A673 (cell line): ENCODE measurements around the gene SAP30L. TPM values are rescaled to one million over a fixed set of nuclear protein-coding genes. Genes with fewer than 3 reads are reported as not detected.

Experiments used
- Bru-seq: library from RNA; stranded (reverse); fragments of 400-500 nt; gene quantifications from one replicate; lab custom pipeline; 2021; lab: Mats Ljungman, UMichigan
- BruChase-seq, 2 experiments: library from RNA; stranded (reverse); fragments of 400-500 nt; gene quantifications; one replicate each; lab custom pipeline; 2021; lab: Mats Ljungman, UMichigan
- BruUV-seq: library from RNA; stranded (reverse); fragments of 400-500 nt; replicated peaks from 2 replicates; lab custom pipeline; 2021; lab: Mats Ljungman, UMichigan
- CTCF ChIA-PET: fragments of 300-600 bp; sonication (Branson Sonifier 250); formaldehyde crosslinking; loops from one replicate; lab custom pipeline; 2022; ENCODE audit warnings: antibody characterized with exemption; lab: Charles Lee
- POLR2A ChIA-PET: fragments of 300-600 bp; sonication (Branson Sonifier 250); formaldehyde crosslinking; loops from one replicate; lab custom pipeline; 2022; ENCODE audit warnings: antibody characterized with exemption; ENCODE audit not compliant: low non-redundant PET; lab: Charles Lee
- DNase-seq: peaks from one replicate; pipeline ENCODE4 v3.0.0-alpha.2; 2015; ENCODE audit warnings: low spot score
- H3K27ac ChIP-seq: fragments of 200-600 bp; sonication (generic); 2 replicates; pipeline ENCODE4 v1.5.1; 2016; ENCODE audit warnings: mixed run types, low read depth, mild to moderate bottlenecking, mixed read lengths, antibody characterized with exemption, low read length; ENCODE audit not compliant: poor library complexity, severe bottlenecking
- H3K27me3 ChIP-seq: fragments of 200-600 bp; sonication (generic); replicated peaks from 2 replicates; pipeline ENCODE4 v1.6.1; 2017; ENCODE audit warnings: mixed run types, low read depth, mild to moderate bottlenecking, mixed read lengths, antibody characterized with exemption, low read length; ENCODE audit not compliant: insufficient read depth, poor library complexity
- H3K36me3 ChIP-seq: fragments of 200-600 bp; sonication (generic); 2 replicates; pipeline ENCODE4 v1.6.1; 2016; ENCODE audit warnings: mixed run types, mild to moderate bottlenecking, mixed read lengths, antibody characterized with exemption, low read length; ENCODE audit not compliant: insufficient read depth, poor library complexity, severe bottlenecking
- H3K4me1 ChIP-seq: fragments of 200-600 bp; sonication (generic); 2 replicates; pipeline ENCODE4 v1.6.1; 2017; ENCODE audit warnings: mixed run types, mild to moderate bottlenecking, mixed read lengths, antibody characterized with exemption, low read length; ENCODE audit not compliant: insufficient read depth, poor library complexity, severe bottlenecking
- H3K4me3 ChIP-seq: fragments of 200-600 bp; sonication (generic); 2 replicates; pipeline ENCODE4 v1.5.1; 2016; ENCODE audit warnings: low read depth, mixed run types, mild to moderate bottlenecking, mixed read lengths, low read length; ENCODE audit not compliant: poor library complexity, severe bottlenecking
- H3K9me3 ChIP-seq: fragments of 200-600 bp; sonication (generic); 2 replicates; pipeline ENCODE4 v1.6.1; 2016; ENCODE audit warnings: mixed run types, low read depth, mild to moderate bottlenecking, mixed read lengths, antibody characterized with exemption, low read length; ENCODE audit not compliant: poor library complexity, severe bottlenecking
- EZH2 ChIP-seq: fragments of 200-600 bp; sonication (generic); IDR thresholded peaks from 2 replicates; pipeline ENCODE4 v1.6.1; 2017; ENCODE audit warnings: borderline replicate concordance, low read depth, mild to moderate bottlenecking, mixed read lengths, antibody characterized with exemption, low read length; ENCODE audit not compliant: poor library complexity, severe bottlenecking
- intact Hi-C: fragments of 100-400 bp; cut with micrococcal nuclease; formaldehyde crosslinking; loops from one replicate; pipeline ENCODE4 v1.10.0; 2022; ENCODE audit not compliant: unreplicated experiment
- long read RNA-seq: library from polyadenylated mRNA; stranded (forward); transcript quantifications from one replicate; pipeline ENCODE4 v2.0.0, GENCODE V29; 2022
- total RNA-seq: library from RNA; stranded (reverse); gene quantifications from 2 replicates; pipeline ENCODE4 v1.2.3, GENCODE V29; 2021
- TF ChIP-seq, protein P1 (sequence below): fragments of 300-800, 200-600 bp; sonication (generic); conservative IDR thresholded peaks from 2 replicates; pipeline ENCODE4 v1.5.1; 2017; ENCODE audit warnings: low read depth, mild to moderate bottlenecking, antibody characterized with exemption, low read length, moderate library complexity, mixed read lengths

The SAP30L gene, protein sequence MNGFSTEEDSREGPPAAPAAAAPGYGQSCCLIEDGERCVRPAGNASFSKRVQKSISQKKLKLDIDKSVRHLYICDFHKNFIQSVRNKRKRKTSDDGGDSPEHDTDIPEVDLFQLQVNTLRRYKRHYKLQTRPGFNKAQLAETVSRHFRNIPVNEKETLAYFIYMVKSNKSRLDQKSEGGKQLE
- total RNA-seq (29.2 and 32.0 TPM in 2 replicates), Bru-seq, nascent RNA (percentile 62 among the genes with signal in this experiment), BruChase-seq, experiment 1, labeled RNA remaining after a 2-hour chase (percentile 67 among the genes with signal in this experiment), BruChase-seq, experiment 2, labeled RNA remaining after a 6-hour chase (percentile 67 among the genes with signal in this experiment)
- long read RNA-seq, full-length matches to known transcripts, result 45 of 51 reads
- long read RNA-seq, partial matches to known transcripts, result 1 of 51 reads
- long read RNA-seq, other reads (novel, unspliced or antisense), result 5 of 51 reads

DNA sequence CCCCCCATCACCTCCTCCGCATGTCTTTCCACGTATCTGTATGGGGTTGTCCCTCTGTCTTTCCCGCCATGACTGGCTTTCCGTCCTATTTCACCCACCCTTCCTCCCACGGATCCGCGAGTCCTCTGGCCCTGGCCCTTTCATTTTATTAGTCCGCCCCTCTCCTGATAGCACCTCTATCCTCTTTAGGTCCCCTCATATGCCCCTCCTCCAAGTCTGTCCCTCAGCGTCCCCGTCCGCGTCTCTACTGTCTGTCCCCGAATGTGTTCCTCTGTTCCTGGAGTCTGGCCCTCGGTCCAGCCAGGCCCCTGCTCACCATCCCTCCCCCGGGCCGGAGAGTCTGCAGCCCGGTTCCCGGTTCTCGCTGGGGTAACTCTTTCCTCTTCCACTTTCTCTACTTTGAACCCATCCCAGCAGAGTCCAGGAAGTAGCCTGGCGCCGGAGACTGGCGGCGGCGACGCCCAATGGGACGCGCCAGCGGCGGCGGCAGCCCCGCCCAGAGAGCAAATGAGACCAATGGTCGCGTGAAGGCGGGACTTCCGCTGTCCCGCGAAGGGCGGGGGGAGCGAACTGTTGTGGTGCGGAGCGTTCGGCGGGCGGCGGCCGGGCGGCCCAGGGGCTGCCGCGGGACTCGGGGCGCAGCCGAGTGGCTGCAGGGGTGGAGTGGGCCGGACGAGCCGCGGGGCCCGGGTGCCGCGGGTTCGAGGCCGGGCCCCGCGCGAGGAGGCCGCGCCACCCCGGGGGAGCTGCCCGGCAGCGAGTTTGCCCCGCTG is at the start of gene SAP30L:
SAP30L (plus strand) TSS at position 576 of the 773 bp plus-strand sequence. CDS start 608 bp downstream, outside the sequence.
- H3K27me3 ChIP-seq, result no peaks in the 10 kb centered on the region
- CTCF ChIA-PET, result no interaction called here
- intact Hi-C loops, result no loop called here
- POLR2A ChIA-PET, result interaction anchor here (0.6 kb wide), 1 partner anchor 281 kb away, joined by 4 read pairs; no protein-coding TSS in a partner anchor
- peak within 1 kb of the TSS; percentile 62 for H3K4me3 ChIP-seq
- peak within 1 kb of the TSS; percentile 79 for H3K27ac ChIP-seq
- TF ChIP-seq, protein P1, sequence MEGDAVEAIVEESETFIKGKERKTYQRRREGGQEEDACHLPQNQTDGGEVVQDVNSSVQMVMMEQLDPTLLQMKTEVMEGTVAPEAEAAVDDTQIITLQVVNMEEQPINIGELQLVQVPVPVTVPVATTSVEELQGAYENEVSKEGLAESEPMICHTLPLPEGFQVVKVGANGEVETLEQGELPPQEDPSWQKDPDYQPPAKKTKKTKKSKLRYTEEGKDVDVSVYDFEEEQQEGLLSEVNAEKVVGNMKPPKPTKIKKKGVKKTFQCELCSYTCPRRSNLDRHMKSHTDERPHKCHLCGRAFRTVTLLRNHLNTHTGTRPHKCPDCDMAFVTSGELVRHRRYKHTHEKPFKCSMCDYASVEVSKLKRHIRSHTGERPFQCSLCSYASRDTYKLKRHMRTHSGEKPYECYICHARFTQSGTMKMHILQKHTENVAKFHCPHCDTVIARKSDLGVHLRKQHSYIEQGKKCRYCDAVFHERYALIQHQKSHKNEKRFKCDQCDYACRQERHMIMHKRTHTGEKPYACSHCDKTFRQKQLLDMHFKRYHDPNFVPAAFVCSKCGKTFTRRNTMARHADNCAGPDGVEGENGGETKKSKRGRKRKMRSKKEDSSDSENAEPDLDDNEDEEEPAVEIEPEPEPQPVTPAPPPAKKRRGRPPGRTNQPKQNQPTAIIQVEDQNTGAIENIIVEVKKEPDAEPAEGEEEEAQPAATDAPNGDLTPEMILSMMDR, result no peak
- TF ChIP-seq EZH2, result no peak
- peaks cover 8% of the 10 kb centered on the region for H3K4me1 ChIP-seq
- no peaks in the 10 kb centered on the region for H3K9me3 ChIP-seq
- DNase-seq, result peak; percentile 93
- no TSS peak for BruUV-seq
- no peaks in the 10 kb centered on the region for H3K36me3 ChIP-seq

DNA sequence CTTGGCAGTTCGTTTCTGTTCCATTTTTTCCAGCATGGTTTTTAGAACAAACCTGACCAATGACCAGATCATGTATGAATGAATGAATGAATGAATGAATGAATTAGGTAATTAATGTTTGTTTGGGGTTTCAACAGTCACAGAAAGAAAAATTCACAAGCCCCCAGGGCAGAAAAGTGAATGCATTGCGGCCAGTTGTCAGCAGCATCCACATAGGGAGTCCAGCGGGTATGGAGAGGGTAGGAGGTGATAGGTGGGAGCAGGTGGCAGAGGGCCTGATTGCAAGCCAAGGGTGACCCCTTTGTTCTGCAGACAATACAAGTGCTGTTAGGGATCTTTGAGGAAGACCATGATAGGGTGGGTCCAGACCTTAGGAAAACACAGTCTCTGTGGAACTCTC is 49.7 kb upstream of the SAP30L start:
- no peak for DNase-seq
- BruUV-seq, result no TSS peak

More for the DNA sequence above, 49.7 kb upstream of the SAP30L start:
- Histone ChIP-seq H3K9me3 (no peaks in the 10 kb centered on the region), H3K4me1 (peaks cover 18% of the 10 kb centered on the region), H3K4me3 (no peak overlapping the region), H3K36me3 (no peaks in the 10 kb centered on the region), H3K27me3 (no peaks in the 10 kb centered on the region), H3K27ac (no peak overlapping the region)
- TF ChIP-seq, protein P1, result no peak
- no peak for TF ChIP-seq EZH2
- ChIA-PET POLR2A (no interaction called here), CTCF (no interaction called here)
- intact Hi-C loops, result no loop called here
